A549 (cell line): ENCODE data around the gene MPPE1. TPM values are rescaled to one million over a fixed set of nuclear protein-coding genes. Genes with fewer than 3 reads are reported as not detected.

Source experiments
- ATAC-seq, 2 experiments: fragments of 200-7000 bp in 1 of 2; fragments of >200 bp in 1 of 2; cut with Nextera tagmentation in 1 of 2; cut with Tn5 transposase in 1 of 2; 3 replicates each; pipeline versions ENCODE4 v1.8.0 to v1.9.1; 2018 to 2020; ENCODE audit warnings: mild to moderate bottlenecking in 1 of 2, moderate library complexity in 1 of 2
- CTCF ChIA-PET: fragments of 300-600 bp; sonication (Branson Sonifier 250); formaldehyde crosslinking; extraction: SDS; loops from one replicate; lab custom pipeline; 2021; ENCODE audit warnings: antibody characterized with exemption, inconsistent platforms; lab: Yijun Ruan, JAX
- POLR2A ChIA-PET: fragments of 350-600 bp; formaldehyde crosslinking; extraction: SDS; loops from one replicate; lab custom pipeline; 2021; ENCODE audit warnings: antibody characterized with exemption, inconsistent platforms; lab: Yijun Ruan, JAX
- DNase-seq, 2 experiments: peaks; one replicate each; pipeline versions ENCODE4 v3.0.0 to v3.0.0-alpha.2; 2011 to 2016; ENCODE audit warnings: low read depth in 1 of 2, low spot score in 1 of 2
- FAIRE-seq: peaks from 2 replicates; lab custom pipeline; 2011; peaks lifted over from hg19 to GRCh38; lab: Jason Lieb, UNC
- H3K27ac ChIP-seq, 2 experiments: fragments of >200 bp; sonication (Bioruptor Twin); formaldehyde crosslinking; 3 replicates each; pipeline ENCODE4 v1.5.1; 2016 to 2017
- H3K4me1 ChIP-seq: fragments of >200 bp; sonication (Bioruptor Twin); formaldehyde crosslinking; 3 replicates; pipeline ENCODE4 v1.6.1; 2016
- H3K4me2 ChIP-seq: fragments of >200 bp; sonication (Bioruptor Twin); formaldehyde crosslinking; 3 replicates; pipeline ENCODE4 v1.6.1; 2016
- H3K4me3 ChIP-seq: fragments of >200 bp; sonication (Bioruptor Twin); formaldehyde crosslinking; 3 replicates; pipeline ENCODE4 v1.5.1; 2016
- H3K9me3 ChIP-seq: fragments of >200 bp; sonication (Bioruptor Twin); formaldehyde crosslinking; 3 replicates; pipeline ENCODE4 v1.6.1; 2016
- BHLHE40 ChIP-seq: IDR thresholded peaks from 2 replicates; pipeline ENCODE4 v1.6.1; 2012; ENCODE audit warnings: low read depth, low read length, inconsistent platforms
- CBX8 ChIP-seq: fragments of 200-600 bp; sonication (generic); IDR thresholded peaks from 2 replicates; pipeline ENCODE4 v1.6.1; 2016
- EP300 ChIP-seq, 2 experiments: fragments of >200 bp; sonication (Bioruptor Twin); formaldehyde crosslinking; IDR thresholded peaks; 2 replicates in 1 of 2; 3 replicates in 1 of 2; pipeline ENCODE4 v1.6.1; 2016 to 2017
- FOXS1 ChIP-seq: fragments of 250-450 bp; sonication (Bioruptor Pico); IDR thresholded peaks from 2 replicates; pipeline ENCODE4 v1.5.0; 2020; ENCODE audit warnings: mild to moderate bottlenecking, moderate library complexity
- HEYL ChIP-seq: fragments of 250-450 bp; sonication (Bioruptor Pico); IDR thresholded peaks from 2 replicates; pipeline ENCODE4 v1.8.0; 2021; ENCODE audit warnings: mild to moderate bottlenecking, moderate library complexity
- HOXA7 ChIP-seq: fragments of 250-450 bp; sonication (Bioruptor Pico); IDR thresholded peaks from 2 replicates; pipeline ENCODE4 v1.5.0; 2020; ENCODE audit warnings: mild to moderate bottlenecking, moderate library complexity
- JUN ChIP-seq, 2 experiments: fragments of >200 bp; sonication (Bioruptor Twin); formaldehyde crosslinking; IDR thresholded peaks; 2 replicates in 1 of 2; 3 replicates in 1 of 2; pipeline ENCODE4 v1.6.1; 2016 to 2017
- KDM5A ChIP-seq: fragments of 200-600 bp; sonication (generic); IDR thresholded peaks from 2 replicates; pipeline ENCODE4 v1.6.1; 2016; ENCODE audit warnings: antibody characterized with exemption, mild to moderate bottlenecking
- MAX ChIP-seq: IDR thresholded peaks from 2 replicates; pipeline ENCODE4 v1.6.1; 2012
- NPAS2 ChIP-seq: fragments of 250-450 bp; sonication (Bioruptor Pico); IDR thresholded peaks from 2 replicates; pipeline ENCODE4 v1.8.0; 2022; ENCODE audit warnings: mild to moderate bottlenecking, moderate library complexity, borderline replicate concordance
- RAD21 ChIP-seq, 2 experiments: fragments of >200 bp in 1 of 2; sonication (Bioruptor Twin) in 1 of 2; formaldehyde crosslinking in 1 of 2; IDR thresholded peaks in 1 of 2; conservative IDR thresholded peaks in 1 of 2; 2 replicates in 1 of 2; 3 replicates in 1 of 2; pipeline ENCODE4 v1.6.1; 2012 to 2018; ENCODE audit warnings: inconsistent platforms in 1 of 2
- RNF2 ChIP-seq: fragments of 200-600 bp; sonication (generic); IDR thresholded peaks from 2 replicates; pipeline ENCODE4 v1.6.1; 2016; ENCODE audit warnings: low read depth, mild to moderate bottlenecking, antibody characterized with exemption, moderate library complexity, borderline replicate concordance
- WGBS: methylation state at CpG from one replicate; pipeline ENCODE4 v1.1.6; 2017; ENCODE audit errors: missing lambda C conversion rate; 5-methylcytosine and 5-hydroxymethylcytosine counted together
- polyA plus RNA-seq, 4 experiments: library from polyadenylated mRNA; depleted of rRNA in 3 of 4; stranded (reverse); fragments of >200 nt; fragmentation: RNase III in 1 of 4; extraction: RNeasy Plus Mini Kit Qiagen cat#74134 plus additional on column Dnase treatment in 1 of 4; gene quantifications; 2 replicates in 3 of 4; 3 replicates in 1 of 4; pipeline ENCODE4 v1.2.3, GENCODE V29; 2011 to 2017
- TF ChIP-seq, protein P1 (sequence below): fragments of 250-450 bp; sonication (Bioruptor Pico); IDR thresholded peaks from 2 replicates; pipeline ENCODE4 v1.5.0; 2020; ENCODE audit warnings: low read depth, mild to moderate bottlenecking, moderate library complexity
- TF ChIP-seq, protein P2 (sequence below): fragments of >200 bp; sonication (Bioruptor Twin); formaldehyde crosslinking; IDR thresholded peaks from 3 replicates; pipeline ENCODE4 v1.5.1; 2016

The MPPE1 gene
- polyA plus RNA-seq, 2 of the 4 experiments (the other 2 are of a cell fraction): 20.4 to 26.4 TPM

DNA sequence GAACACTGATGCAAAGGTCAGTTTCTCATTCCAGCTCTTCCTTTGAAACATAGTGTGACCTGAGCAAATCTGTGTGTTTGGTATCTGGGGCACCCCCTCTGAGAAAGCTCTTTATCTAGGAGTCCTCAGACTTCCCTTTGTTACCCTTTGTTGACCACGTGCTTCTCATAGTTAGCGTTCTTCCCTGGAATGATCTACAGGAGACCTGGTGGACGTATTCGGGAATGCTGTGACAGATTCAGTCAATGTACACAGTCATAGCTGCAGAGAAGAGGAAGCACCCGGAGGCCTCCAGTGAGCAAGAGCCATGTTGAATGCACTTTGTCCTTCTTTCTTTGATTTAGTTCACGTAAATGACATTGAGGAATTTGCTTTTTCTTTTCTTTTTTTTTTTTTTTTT lies 67.6 kb downstream of the MPPE1 start:
- FAIRE-seq (no peak), DNase-seq (peak in 1 of 2 experiments; percentile 31), ATAC-seq (peak; percentile 68 to 75; a peak in 4 of 6 replicates)
- WGBS: 73% methylated on average over 6 of the region's 6 CpGs
- Histone ChIP-seq H3K4me1 (peaks cover 12% of the 10 kb centered on the region; the same call in 2 of the 3 replicates), H3K27ac (0 out of 6 replicates have a peak overlapping the region, but pooled peaks of 1 of the 2 experiments have one; percentile 4), H3K9me3 (no peaks in the 10 kb centered on the region), H3K4me3 (no peak overlapping the region), H3K4me2 (no peak overlapping the region)
- ChIA-PET POLR2A (interaction anchor here (0.6 kb wide), 1 partner anchor 9 kb away, joined by 5 read pairs; no protein-coding TSS in a partner anchor), CTCF (interaction anchor here (1.1 to 1.7 kb wide), 2 partner anchors 12 to 107 kb away, joined by 5 to 8 read pairs; no protein-coding TSS in a partner anchor)
- TF ChIP-seq FOXS1 (CRISPR knock-in tag) (no peak), HEYL (CRISPR knock-in tag) (no peak), CBX8 (no peak), KDM5A (no peak), RNF2 (no peak), RAD21 (conservative IDR thresholded peaks at IDR 0.05 in 1 of 2, IDR thresholded peaks at IDR 0.05 in 1 of 2) (no peak), NPAS2 (CRISPR knock-in tag) (no peak), EP300 (IDR thresholded peaks at IDR 0.05) (no peak), MAX (no peak)
- TF ChIP-seq, protein P1, sequence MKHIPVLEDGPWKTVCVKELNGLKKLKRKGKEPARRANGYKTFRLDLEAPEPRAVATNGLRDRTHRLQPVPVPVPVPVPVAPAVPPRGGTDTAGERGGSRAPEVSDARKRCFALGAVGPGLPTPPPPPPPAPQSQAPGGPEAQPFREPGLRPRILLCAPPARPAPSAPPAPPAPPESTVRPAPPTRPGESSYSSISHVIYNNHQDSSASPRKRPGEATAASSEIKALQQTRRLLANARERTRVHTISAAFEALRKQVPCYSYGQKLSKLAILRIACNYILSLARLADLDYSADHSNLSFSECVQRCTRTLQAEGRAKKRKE: no peak
- TF ChIP-seq, protein P2, sequence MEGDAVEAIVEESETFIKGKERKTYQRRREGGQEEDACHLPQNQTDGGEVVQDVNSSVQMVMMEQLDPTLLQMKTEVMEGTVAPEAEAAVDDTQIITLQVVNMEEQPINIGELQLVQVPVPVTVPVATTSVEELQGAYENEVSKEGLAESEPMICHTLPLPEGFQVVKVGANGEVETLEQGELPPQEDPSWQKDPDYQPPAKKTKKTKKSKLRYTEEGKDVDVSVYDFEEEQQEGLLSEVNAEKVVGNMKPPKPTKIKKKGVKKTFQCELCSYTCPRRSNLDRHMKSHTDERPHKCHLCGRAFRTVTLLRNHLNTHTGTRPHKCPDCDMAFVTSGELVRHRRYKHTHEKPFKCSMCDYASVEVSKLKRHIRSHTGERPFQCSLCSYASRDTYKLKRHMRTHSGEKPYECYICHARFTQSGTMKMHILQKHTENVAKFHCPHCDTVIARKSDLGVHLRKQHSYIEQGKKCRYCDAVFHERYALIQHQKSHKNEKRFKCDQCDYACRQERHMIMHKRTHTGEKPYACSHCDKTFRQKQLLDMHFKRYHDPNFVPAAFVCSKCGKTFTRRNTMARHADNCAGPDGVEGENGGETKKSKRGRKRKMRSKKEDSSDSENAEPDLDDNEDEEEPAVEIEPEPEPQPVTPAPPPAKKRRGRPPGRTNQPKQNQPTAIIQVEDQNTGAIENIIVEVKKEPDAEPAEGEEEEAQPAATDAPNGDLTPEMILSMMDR: no peak

DNA sequence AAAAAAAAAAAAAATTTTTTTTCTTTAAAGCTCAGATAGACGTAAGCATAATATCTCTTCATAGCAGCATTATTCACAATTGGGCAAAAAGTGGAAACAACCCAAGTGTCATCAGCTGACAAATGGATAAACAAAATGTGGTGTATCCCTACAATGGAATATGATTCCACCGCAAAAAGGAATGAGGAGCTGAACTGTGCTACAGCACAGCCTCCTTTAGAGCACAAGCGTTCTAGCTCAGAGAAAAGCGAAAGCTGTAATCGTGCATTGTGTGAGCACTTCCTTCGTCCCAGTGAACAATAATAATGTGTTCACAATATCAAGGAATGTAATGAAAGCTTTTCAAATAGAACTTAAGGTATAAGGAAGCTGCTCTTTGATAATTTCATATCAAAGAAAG lies 68.6 kb downstream of the MPPE1 start:
- no peak for DNase-seq
- no peak for TF ChIP-seq KDM5A
- no peak for TF ChIP-seq HOXA7 (CRISPR knock-in tag)
- H3K4me3 ChIP-seq: no peak overlapping the region
- ChIA-PET CTCF (interaction anchor here (0.8 to 1.7 kb wide), 2 partner anchors 11 to 18 kb away, joined by 3 to 8 read pairs; no protein-coding TSS in a partner anchor), POLR2A (interaction anchor here (0.8 kb wide), 1 partner anchor 9 kb away, joined by 4 read pairs; no protein-coding TSS in a partner anchor)
- no peak overlapping the region for H3K27ac ChIP-seq
- no peaks in the 10 kb centered on the region for H3K9me3 ChIP-seq
- ATAC-seq: no peak
- H3K4me2 ChIP-seq: no peak overlapping the region
- FAIRE-seq: no peak
- peaks cover 18% of the 10 kb centered on the region; the same call in 2 of the 3 replicates for H3K4me1 ChIP-seq
- WGBS: 95% methylated on average over 6 of the region's 6 CpGs

- WGBS: 92% methylated on average over 5 of the region's 5 CpGs
- H3K4me2 ChIP-seq: no peak overlapping the region
- no peak for TF ChIP-seq JUN (IDR thresholded peaks at IDR 0.05)
- TF ChIP-seq HEYL (CRISPR knock-in tag): no peak
- TF ChIP-seq, protein P2: no peak
- no peak for TF ChIP-seq BHLHE40
- ChIA-PET CTCF (interaction anchor here (1.0 kb wide), 1 partner anchor 159 kb away, joined by 3 read pairs; no protein-coding TSS in a partner anchor), POLR2A (no interaction called here)
- no peak overlapping the region for H3K4me3 ChIP-seq
- ATAC-seq: no peak
- no peak for FAIRE-seq
- no peak overlapping the region for H3K27ac ChIP-seq
- peaks cover 18% of the 10 kb centered on the region; the same call in 2 of the 3 replicates for H3K4me1 ChIP-seq
- H3K9me3 ChIP-seq: no peaks in the 10 kb centered on the region
- no peak for DNase-seq
Observed at GRCh38 chr18:11834772-11835171, 73.3 kb downstream of the MPPE1 start.

Other genes with a start within 250 kb of the MPPE1 start
- 12.9 and 16.8 TPM in 2 replicates for gene GNAL, start 219.1 kb downstream of the MPPE1 start, polyA plus RNA-seq (2011; rRNA removed)
- gene GNAL, start 219.1 kb downstream of the MPPE1 start, polyA plus RNA-seq (2017; fragmentation: RNase III; extraction: RNeasy Plus Mini Kit Qiagen cat#74134 plus additional on column Dnase treatment): 5.1 to 5.8 TPM (median 5.5 TPM) in 3 replicates
- gene CHMP1B, start 56.9 kb downstream of the MPPE1 start, polyA plus RNA-seq (2011; rRNA removed): 53.0 and 60.8 TPM in 2 replicates
- gene CHMP1B, start 56.9 kb downstream of the MPPE1 start, polyA plus RNA-seq (2017; fragmentation: RNase III; extraction: RNeasy Plus Mini Kit Qiagen cat#74134 plus additional on column Dnase treatment): 34.4 to 44.9 TPM (median 39.3 TPM) in 3 replicates
- gene IMPA2, start 73.2 kb upstream of the MPPE1 start, polyA plus RNA-seq (2011; rRNA removed): 35.1 and 41.0 TPM in 2 replicates
- gene IMPA2, start 73.2 kb upstream of the MPPE1 start, polyA plus RNA-seq (2017; fragmentation: RNase III; extraction: RNeasy Plus Mini Kit Qiagen cat#74134 plus additional on column Dnase treatment): 50.9 to 75.6 TPM (median 65.3 TPM) in 3 replicates
- not detected in 2 replicates for gene ANKRD62, start 185.5 kb upstream of the MPPE1 start, polyA plus RNA-seq (2011; rRNA removed)
- gene ANKRD62, start 185.5 kb upstream of the MPPE1 start, polyA plus RNA-seq (2017; fragmentation: RNase III; extraction: RNeasy Plus Mini Kit Qiagen cat#74134 plus additional on column Dnase treatment): not detected in 3 replicates